ENCODE measurements around the gene CCDC13. TPM values are rescaled to one million over a fixed set of nuclear protein-coding genes. Genes with fewer than 3 reads are reported as not detected.
A peak's percentile ranks its signal among the peaks of the same experiment; 100 is the strongest.

Gene CCDC13
- total and polyA plus RNA-seq, 2 donors (not counting 3 experiments of a cell fraction or from before 2014, with no cell fraction given): 0.36 to 0.82 TPM

DNA sequence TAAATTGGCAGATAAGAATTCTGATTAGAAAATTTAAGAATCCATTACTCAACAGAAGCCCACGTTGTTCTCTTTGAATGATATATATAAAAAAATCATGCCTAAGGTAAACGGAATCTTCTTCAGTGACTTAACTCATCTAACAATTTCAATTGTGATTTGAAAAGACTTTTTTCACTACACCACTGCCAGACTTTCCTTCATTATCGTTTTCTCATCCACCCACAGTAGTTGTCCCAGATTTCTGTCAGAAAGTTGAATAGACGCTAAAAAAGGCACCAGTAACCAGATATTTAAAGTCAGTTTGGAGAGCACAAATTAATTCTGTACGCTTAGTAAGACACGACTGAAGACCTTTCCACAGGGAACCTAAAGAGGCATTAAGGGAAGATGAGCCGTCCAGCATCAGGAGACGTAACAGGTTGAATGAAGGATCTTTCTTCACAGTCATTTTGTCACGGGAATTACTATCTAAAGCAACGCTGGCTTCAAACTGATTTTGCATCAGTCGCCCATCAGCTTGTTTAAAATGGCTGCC lies 29.9 kb upstream of the CCDC13 start:
- H3K36me3 ChIP-seq (ENCODE audit: control insufficient read depth in 2 of 2, extremely low read depth in 1 of 2, insufficient read depth in 2 of 2, low read length in 2 of 2): no peaks in the 10 kb centered on the region
- H3K9ac ChIP-seq (replicated peaks; ENCODE audit: extremely low read depth, insufficient read depth, low read length): peak overlapping the region; percentile 76
- H3K27me3 ChIP-seq (ENCODE audit: control insufficient read depth in 2 of 2, insufficient read depth in 2 of 2, low read length in 2 of 2): peaks cover 2 to 10% of the 10 kb centered on the region in 2 experiments
- peak overlapping the region; percentile 16 for H2AFZ ChIP-seq (ENCODE audit: low read depth, low read length)
- H3K9me3 ChIP-seq (replicated peaks; ENCODE audit: control insufficient read depth, insufficient read depth, low read length): no peaks in the 10 kb centered on the region
- H3K4me2 ChIP-seq (ENCODE audit: insufficient read depth, low read length): peak overlapping the region; percentile 78
- dilution Hi-C loops (cut with MboI; ENCODE audit: extremely low pct_ligation_motif_present, low sequenced_read_pairs): no loop called here
- peak overlapping the region; percentile 39 for H3K27ac ChIP-seq (ENCODE audit: insufficient read depth, low read depth, low read length)
- peaks cover 11% of the 10 kb centered on the region for H3K4me1 ChIP-seq (ENCODE audit: control insufficient read depth, extremely low read depth, insufficient read depth, low read length)
- no peaks in the 10 kb centered on the region for H3K9me1 ChIP-seq (replicated peaks; ENCODE audit: control insufficient read depth, extremely low read depth, insufficient read depth, low read length)
- intact Hi-C loops (cut with micrococcal nuclease): no loop called here
- BruUV-seq (replicated peaks): no TSS peak
- FAIRE-seq (peak; percentile 69), DNase-seq (ENCODE audit: low read depth, low spot score) (no peak)
- H3K79me2 ChIP-seq (ENCODE audit: control insufficient read depth, insufficient read depth, low read length): peaks cover 43% of the 10 kb centered on the region
- H4K20me1 ChIP-seq (replicated peaks; ENCODE audit: control insufficient read depth, extremely low read depth, insufficient read depth, low read length): no peaks in the 10 kb centered on the region
- peak overlapping the region; percentile 9 to 77 (median 52) for H3K4me3 ChIP-seq (replicated peaks in 1 of 3; ENCODE audit: insufficient read depth in 1 of 3, low read depth in 1 of 3, low read length in 3 of 3)
- POLR2A ChIA-PET: no interaction called here
- no peak for TF ChIP-seq EZH2 (IDR thresholded peaks at IDR 0.05; ENCODE audit: borderline replicate concordance, low read depth, low read length, severe bottlenecking)
- TF ChIP-seq JUN (IDR thresholded peaks at IDR 0.05; ENCODE audit: borderline replicate concordance, insufficient read depth, insufficient read length, low read depth): no peak
- no peak for TF ChIP-seq POLR2AphosphoS5 (IDR thresholded peaks at IDR 0.05; ENCODE audit: insufficient read depth, low read depth, low read length)
- TF ChIP-seq GATA2 (IDR thresholded peaks at IDR 0.05; ENCODE audit: insufficient read depth, insufficient read length, low read depth, low read length): no peak
- TF ChIP-seq POLR2A (IDR thresholded peaks at IDR 0.05; ENCODE audit: low read depth, low read length): no peak
- no peak for TF ChIP-seq MYC (IDR thresholded peaks at IDR 0.05; ENCODE audit: low read depth, low read length)
- TF ChIP-seq, protein P1, sequence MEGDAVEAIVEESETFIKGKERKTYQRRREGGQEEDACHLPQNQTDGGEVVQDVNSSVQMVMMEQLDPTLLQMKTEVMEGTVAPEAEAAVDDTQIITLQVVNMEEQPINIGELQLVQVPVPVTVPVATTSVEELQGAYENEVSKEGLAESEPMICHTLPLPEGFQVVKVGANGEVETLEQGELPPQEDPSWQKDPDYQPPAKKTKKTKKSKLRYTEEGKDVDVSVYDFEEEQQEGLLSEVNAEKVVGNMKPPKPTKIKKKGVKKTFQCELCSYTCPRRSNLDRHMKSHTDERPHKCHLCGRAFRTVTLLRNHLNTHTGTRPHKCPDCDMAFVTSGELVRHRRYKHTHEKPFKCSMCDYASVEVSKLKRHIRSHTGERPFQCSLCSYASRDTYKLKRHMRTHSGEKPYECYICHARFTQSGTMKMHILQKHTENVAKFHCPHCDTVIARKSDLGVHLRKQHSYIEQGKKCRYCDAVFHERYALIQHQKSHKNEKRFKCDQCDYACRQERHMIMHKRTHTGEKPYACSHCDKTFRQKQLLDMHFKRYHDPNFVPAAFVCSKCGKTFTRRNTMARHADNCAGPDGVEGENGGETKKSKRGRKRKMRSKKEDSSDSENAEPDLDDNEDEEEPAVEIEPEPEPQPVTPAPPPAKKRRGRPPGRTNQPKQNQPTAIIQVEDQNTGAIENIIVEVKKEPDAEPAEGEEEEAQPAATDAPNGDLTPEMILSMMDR (IDR thresholded peaks at IDR 0.05; ENCODE audit: extremely low read depth in 1 of 2, insufficient read depth in 1 of 2, low read depth in 1 of 2, low read length in 2 of 2): no peak
- TF ChIP-seq, protein P2, sequence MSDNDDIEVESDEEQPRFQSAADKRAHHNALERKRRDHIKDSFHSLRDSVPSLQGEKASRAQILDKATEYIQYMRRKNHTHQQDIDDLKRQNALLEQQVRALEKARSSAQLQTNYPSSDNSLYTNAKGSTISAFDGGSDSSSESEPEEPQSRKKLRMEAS (IDR thresholded peaks at IDR 0.05; ENCODE audit: insufficient read depth, insufficient read length): no peak
- no peak for TF ChIP-seq FOS (IDR thresholded peaks at IDR 0.05; ENCODE audit: borderline replicate concordance, insufficient read depth, low read length)
- CTCF ChIA-PET: interaction anchor here (0.6 to 5.5 kb wide), 4 partner anchors 9 to 78 kb away, joined by 3 to 24 read pairs (median 8); no protein-coding TSS in a partner anchor

Data from endothelial cell of umbilical vein (primary cell).